Testis (tissue), 2 donors: Measurements from ENCODE around the gene SNRPD1.
"Not testable (repeated sequence)": the region's sequence is repeated elsewhere in the genome, so short reads cannot be mapped to it uniquely, and the experiment has no call there.

ENCODE experiments used
- CTCF ChIP-seq, 3 experiments: fragments of 450-650 bp in 2 of 3; fragments of 200-600 bp in 1 of 3; sonication (generic) in 1 of 3; IDR thresholded peaks; one replicate each; pipeline ENCODE4 v1.5.1; 2016 to 2019; ENCODE audit warnings: antibody characterized with exemption in 3 of 3, mild to moderate bottlenecking in 2 of 3, moderate library complexity in 1 of 3
- POLR2A ChIP-seq: fragments of 450-650 bp; IDR thresholded peaks from one replicate; pipeline ENCODE4 v1.6.1; 2017; ENCODE audit warnings: antibody characterized with exemption, mild to moderate bottlenecking, moderate library complexity

- not testable (repeated sequence) for TF ChIP-seq CTCF (IDR thresholded peaks at IDR 0.05); POLR2A
Measured at GRCh38 chr18:21621640-21622039, 9.5 kb downstream of the SNRPD1 start.
